Esophagus muscularis mucosa (tissue), 4 donors: ENCODE results near the gene APOLD1. TPM values are rescaled to one million over a fixed set of nuclear protein-coding genes. Genes with fewer than 3 reads are reported as not detected.
"Not testable (repeated sequence)": the region's sequence is repeated elsewhere in the genome, so short reads cannot be mapped to it uniquely, and the experiment has no call there.

ENCODE experiments used
- DNase-seq: peaks from one replicate; pipeline ENCODE4 v3.0.0-alpha.2; 2017; ENCODE audit errors: extremely low spot score
- H3K27ac ChIP-seq, 4 donors: fragments of 200-600 bp; sonication (generic); replicated peaks in 1 of 4; 1 replicate in 3 of 4; 2 replicates in 1 of 4; pipeline ENCODE4 v1.5.1; 2016 to 2019; ENCODE audit warnings: mild to moderate bottlenecking in 1 of 4
- H3K27me3 ChIP-seq, 4 donors: fragments of 200-600 bp; sonication (generic); one replicate each; pipeline versions ENCODE4 v1.5.1 to v1.6.0; 2016 to 2019
- H3K36me3 ChIP-seq, 4 donors: fragments of 200-600 bp; sonication (generic); one replicate each; pipeline ENCODE4 v1.5.1; 2016 to 2019
- H3K4me1 ChIP-seq, 4 donors: fragments of 200-600 bp; sonication (generic); one replicate each; pipeline ENCODE4 v1.5.1; 2016 to 2019
- H3K4me3 ChIP-seq, 4 donors: fragments of 200-600 bp; sonication (generic); 1 replicate in 2 of 4; 2 replicates in 2 of 4; pipeline ENCODE4 v1.5.1; 2016 to 2019; ENCODE audit warnings: mild to moderate bottlenecking in 4 of 4, moderate library complexity in 1 of 4
- H3K9me3 ChIP-seq, 4 donors: fragments of 200-600 bp; sonication (generic); 1 replicate in 3 of 4; 2 replicates in 1 of 4; pipeline ENCODE4 v1.5.1; 2016 to 2019
- EP300 ChIP-seq: sonication (generic); formaldehyde crosslinking; IDR thresholded peaks from one replicate; pipeline ENCODE4 v1.6.1; 2017; ENCODE audit warnings: antibody characterized with exemption
- POLR2A ChIP-seq: fragments of 450-650 bp; IDR thresholded peaks from one replicate; pipeline ENCODE4 v1.6.1; 2017; ENCODE audit warnings: antibody characterized with exemption, moderate library complexity, mild to moderate bottlenecking, low read depth
- POLR2AphosphoS5 ChIP-seq, 2 donors: sonication (generic); formaldehyde crosslinking; IDR thresholded peaks; one replicate each; pipeline ENCODE4 v1.6.1; 2017; ENCODE audit warnings: antibody characterized with exemption in 2 of 2
- WGBS: methylation state at CpG from one replicate; pipeline ENCODE4 v1.1.5; 2018; 5-methylcytosine and 5-hydroxymethylcytosine counted together
- intact Hi-C: fragments of 100-400 bp; cut with DNase I; formaldehyde crosslinking; loops from one replicate; pipeline ENCODE4 v1.15.1; 2023
- total RNA-seq, 4 donors: library from RNA; depleted of rRNA; stranded (reverse); fragments of >200 nt; gene quantifications; one replicate each; pipeline versions ENCODE4 v1.1.0 to v1.2.1, GENCODE V29; 2016
- TF ChIP-seq, protein P1 (sequence below), 3 experiments: fragments of 200-600 bp in 2 of 3; fragments of 450-650 bp in 1 of 3; sonication (generic) in 2 of 3; IDR thresholded peaks; one replicate each; pipeline ENCODE4 v1.5.1; 2017 to 2019; ENCODE audit warnings: antibody characterized with exemption in 3 of 3, mild to moderate bottlenecking in 2 of 3, moderate library complexity in 1 of 3

The APOLD1 gene
- total RNA-seq, 4 donors from 2014 or later, result 13.3 to 49.4 (median 37.1) TPM

DNA sequence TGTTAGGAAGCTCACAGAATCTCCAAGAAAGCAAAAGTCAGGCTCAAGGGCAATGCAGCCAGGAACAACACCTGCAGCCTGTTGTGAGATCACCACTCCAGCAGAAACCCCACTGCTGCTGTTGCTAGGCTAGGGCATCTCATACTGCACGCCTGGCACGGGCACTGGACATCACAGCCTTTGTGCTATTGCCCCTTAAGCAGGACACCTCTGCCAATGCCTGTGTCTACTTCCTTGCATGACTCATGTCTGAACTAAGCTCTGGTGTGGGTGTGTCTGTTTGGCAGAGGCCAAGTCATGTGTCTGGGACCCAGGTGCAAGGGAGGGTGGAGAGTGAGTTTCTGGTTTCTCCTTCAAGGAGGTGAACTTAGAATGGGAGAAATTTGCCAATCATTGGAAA is 17.7 kb downstream of the APOLD1 start:
- Histone ChIP-seq H3K27ac (peak overlapping the region in 3 of 4 donors; percentile 16 to 27 (median 20)), H3K4me1 (peaks cover 8 to 31% (median 20%) of the 10 kb centered on the region in 4 donors), H3K4me3 (no peak overlapping the region), H3K27me3 (no peaks in the 10 kb centered on the region), H3K36me3 (no peaks in the 10 kb centered on the region), H3K9me3 (no peaks in the 10 kb centered on the region)
- no peak for TF ChIP-seq POLR2A
- TF ChIP-seq, protein P1, sequence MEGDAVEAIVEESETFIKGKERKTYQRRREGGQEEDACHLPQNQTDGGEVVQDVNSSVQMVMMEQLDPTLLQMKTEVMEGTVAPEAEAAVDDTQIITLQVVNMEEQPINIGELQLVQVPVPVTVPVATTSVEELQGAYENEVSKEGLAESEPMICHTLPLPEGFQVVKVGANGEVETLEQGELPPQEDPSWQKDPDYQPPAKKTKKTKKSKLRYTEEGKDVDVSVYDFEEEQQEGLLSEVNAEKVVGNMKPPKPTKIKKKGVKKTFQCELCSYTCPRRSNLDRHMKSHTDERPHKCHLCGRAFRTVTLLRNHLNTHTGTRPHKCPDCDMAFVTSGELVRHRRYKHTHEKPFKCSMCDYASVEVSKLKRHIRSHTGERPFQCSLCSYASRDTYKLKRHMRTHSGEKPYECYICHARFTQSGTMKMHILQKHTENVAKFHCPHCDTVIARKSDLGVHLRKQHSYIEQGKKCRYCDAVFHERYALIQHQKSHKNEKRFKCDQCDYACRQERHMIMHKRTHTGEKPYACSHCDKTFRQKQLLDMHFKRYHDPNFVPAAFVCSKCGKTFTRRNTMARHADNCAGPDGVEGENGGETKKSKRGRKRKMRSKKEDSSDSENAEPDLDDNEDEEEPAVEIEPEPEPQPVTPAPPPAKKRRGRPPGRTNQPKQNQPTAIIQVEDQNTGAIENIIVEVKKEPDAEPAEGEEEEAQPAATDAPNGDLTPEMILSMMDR (IDR thresholded peaks at IDR 0.05), result no peak
- no peak for TF ChIP-seq EP300
- TF ChIP-seq POLR2AphosphoS5 (IDR thresholded peaks at IDR 0.05), result peak; percentile 65 to 86
- DNase-seq, result no peak
- intact Hi-C loops, result no loop called here
- WGBS, result no CpG with 5 or more reads among the region's 2 CpGs

DNA sequence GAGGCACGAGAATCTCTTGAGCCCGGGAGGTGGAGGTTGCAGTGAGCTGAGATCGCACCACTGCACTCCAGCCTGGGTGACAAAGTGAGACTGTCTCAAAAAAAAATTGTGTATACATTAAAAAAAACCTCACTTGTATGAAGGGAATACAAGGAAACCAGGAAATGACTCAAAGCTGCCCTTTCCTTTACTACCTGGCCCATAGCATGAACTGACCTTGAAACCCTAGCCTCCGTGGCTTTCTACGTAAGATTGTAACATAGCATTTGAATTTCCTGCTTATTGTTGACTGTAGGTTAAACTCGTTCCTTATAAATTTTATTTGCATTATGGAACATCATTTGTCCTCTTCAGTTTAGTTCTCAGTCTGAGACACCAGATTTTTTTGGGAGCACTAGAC is 18.6 kb downstream of the APOLD1 start:
- H3K4me3 ChIP-seq, result no peak overlapping the region
- no peak for DNase-seq
- WGBS, result 85% methylated on average over 6 of the region's 6 CpGs

DNA sequence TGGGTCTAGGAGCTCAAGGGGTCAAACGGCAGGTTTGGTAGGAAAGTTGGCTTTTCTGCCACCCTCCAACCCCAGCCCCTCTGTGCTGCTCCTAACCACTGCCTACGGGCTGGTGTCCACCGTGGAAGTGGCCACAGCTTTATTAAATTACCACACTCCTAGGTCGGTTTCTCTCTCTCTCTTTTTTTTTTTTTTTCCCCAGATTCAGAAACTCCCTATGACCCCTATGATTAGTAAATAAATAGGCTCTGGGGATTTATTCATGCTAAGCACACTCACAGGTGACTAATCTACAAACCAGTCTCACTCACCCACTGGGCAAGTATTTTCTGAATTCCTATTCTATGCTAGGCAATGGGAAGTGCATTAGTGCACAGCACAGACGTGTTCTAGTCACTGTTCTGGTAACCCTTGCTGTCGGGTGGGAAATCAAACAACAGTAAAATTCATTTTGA is 19.0 kb downstream of the APOLD1 start:
- Histone ChIP-seq H3K9me3 (no peaks in the 10 kb centered on the region), H3K27ac (no peak overlapping the region), H3K36me3 (no peaks in the 10 kb centered on the region), H3K27me3 (no peaks in the 10 kb centered on the region), H3K4me3 (no peak overlapping the region), H3K4me1 (peaks cover 11 to 44% (median 25%) of the 10 kb centered on the region in 4 donors)
- no peak for DNase-seq
- intact Hi-C loops, result no loop called here
- WGBS, result 77% methylated on average over 6 of the region's 6 CpGs
- no peak for TF ChIP-seq EP300
- TF ChIP-seq POLR2AphosphoS5 (IDR thresholded peaks at IDR 0.05), result no peak
- no peak for TF ChIP-seq POLR2A
- TF ChIP-seq, protein P1 (IDR thresholded peaks at IDR 0.05), result no peak

More for the DNA sequence above, 18.6 kb downstream of the APOLD1 start:
- no peaks in the 10 kb centered on the region for H3K9me3 ChIP-seq
- peak overlapping the region in 1 of 4 donors; percentile 1 for H3K27ac ChIP-seq
- H3K27me3 ChIP-seq, result no peaks in the 10 kb centered on the region
- H3K4me1 ChIP-seq, result peaks cover 11 to 39% (median 23%) of the 10 kb centered on the region in 4 donors
- TF ChIP-seq POLR2AphosphoS5 (IDR thresholded peaks at IDR 0.05), result no peak
- TF ChIP-seq, protein P1 (IDR thresholded peaks at IDR 0.05), result no peak
- no peak for TF ChIP-seq POLR2A
- no peak for TF ChIP-seq EP300
- H3K36me3 ChIP-seq, result no peaks in the 10 kb centered on the region
- intact Hi-C loops, result no loop called here

DNA sequence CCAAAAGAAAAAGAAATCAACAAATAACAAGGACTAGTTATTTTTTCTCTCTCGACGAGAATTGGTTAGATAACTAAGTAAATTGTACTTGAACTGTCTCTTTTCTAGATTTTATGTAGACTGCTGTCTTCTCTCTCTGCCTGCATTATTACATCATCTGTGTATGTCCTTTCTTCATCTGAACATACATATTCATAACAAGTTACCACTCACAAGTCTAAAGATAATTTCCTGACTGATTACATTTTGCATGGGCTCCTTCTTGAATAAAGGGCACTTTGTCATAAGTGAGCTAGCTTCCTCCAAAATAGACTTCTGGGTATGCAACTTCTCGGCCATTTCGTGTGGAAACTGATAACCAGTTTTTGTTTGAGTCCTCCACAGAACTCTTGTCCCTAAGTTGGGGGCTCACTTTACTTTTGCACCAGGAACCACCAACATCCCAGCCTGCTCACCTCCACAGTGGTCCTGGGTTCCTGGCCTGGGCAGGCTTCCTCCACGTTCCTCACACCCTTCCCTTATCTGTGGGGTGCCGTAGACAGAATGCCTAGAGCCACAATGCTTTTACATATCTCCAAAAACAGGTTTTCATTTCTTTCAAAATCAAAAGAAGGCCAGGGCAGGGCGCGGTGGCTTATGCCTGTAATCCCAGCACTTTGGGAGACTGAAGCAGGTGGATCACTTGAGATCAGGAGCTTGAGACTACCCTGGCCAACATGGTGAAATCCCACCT is 21.5 kb downstream of the APOLD1 start:
- peaks cover 11 to 48% (median 25%) of the 10 kb centered on the region in 4 donors for H3K4me1 ChIP-seq
- no peaks in the 10 kb centered on the region for H3K27me3 ChIP-seq
- 90% methylated on average over 8 of the region's 8 CpGs for WGBS
- DNase-seq, result no peak
- H3K9me3 ChIP-seq, result no peaks in the 10 kb centered on the region
- H3K36me3 ChIP-seq, result no peaks in the 10 kb centered on the region
- H3K27ac ChIP-seq, result peak overlapping the region; percentile 42 to 74 (median 70)
- intact Hi-C loops, result no loop called here
- no peak overlapping the region for H3K4me3 ChIP-seq
- TF ChIP-seq EP300, result no peak
- no peak for TF ChIP-seq POLR2AphosphoS5 (IDR thresholded peaks at IDR 0.05)
- TF ChIP-seq, protein P1 (IDR thresholded peaks at IDR 0.05), result no peak
- TF ChIP-seq POLR2A, result no peak

DNA sequence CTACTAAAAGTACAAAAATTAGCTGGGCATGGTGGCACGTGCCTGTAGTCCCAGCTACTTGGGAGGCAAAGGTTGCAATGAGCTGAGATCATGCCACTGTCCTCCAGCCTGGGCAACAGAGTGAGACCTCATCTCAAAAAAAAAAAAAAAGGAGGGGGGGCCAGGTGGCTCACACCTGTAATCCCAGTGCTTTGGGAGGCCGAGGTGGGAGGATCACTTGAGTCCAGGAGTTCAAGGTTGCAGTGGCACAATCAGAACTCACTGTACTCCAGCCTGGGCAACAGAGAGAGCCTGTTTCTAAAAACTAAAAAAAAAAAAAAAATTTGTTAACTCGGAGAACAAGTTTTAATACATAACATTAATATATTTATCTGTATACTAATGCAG is 22.1 kb downstream of the APOLD1 start:
- Histone ChIP-seq H3K27ac (peak overlapping the region; percentile 42 to 74 (median 70)), H3K4me1 (peaks cover 11 to 48% (median 26%) of the 10 kb centered on the region in 4 donors)
- H3K9me3 ChIP-seq, H3K4me3 ChIP-seq, DNase-seq, intact Hi-C loops, H3K27me3 ChIP-seq, H3K36me3 ChIP-seq: not testable (repeated sequence)
- WGBS, result 85% methylated on average over 3 of the region's 3 CpGs
